Endothelial cell (in vitro differentiated cells): ENCODE measurements around the gene ENAH. TPM values are rescaled to one million over a fixed set of nuclear protein-coding genes. Genes with fewer than 3 reads are reported as not detected.

Source experiments
- DNase-seq: peaks from one replicate; pipeline ENCODE4 v3.0.0; 2021; ENCODE audit warnings: low spot score
- H3K27ac Mint-ChIP-seq: one replicate; pipeline ENCODE4 v1.8.0; 2021; ENCODE audit warnings: mixed read lengths, inconsistent platforms; ENCODE audit not compliant: unreplicated experiment
- H3K27me3 Mint-ChIP-seq: one replicate; pipeline ENCODE4 v1.8.0; 2021; ENCODE audit warnings: mild to moderate bottlenecking, moderate library complexity, mixed read lengths, inconsistent platforms; ENCODE audit not compliant: unreplicated experiment
- H3K36me3 Mint-ChIP-seq: one replicate; pipeline ENCODE4 v1.8.0; 2021; ENCODE audit warnings: mild to moderate bottlenecking, low read depth, mixed read lengths, inconsistent platforms; ENCODE audit not compliant: unreplicated experiment
- H3K4me1 Mint-ChIP-seq: one replicate; pipeline ENCODE4 v1.8.0; 2021; ENCODE audit warnings: mild to moderate bottlenecking, mixed read lengths, inconsistent platforms; ENCODE audit not compliant: unreplicated experiment
- H3K4me3 Mint-ChIP-seq: one replicate; pipeline ENCODE4 v1.8.0; 2021; ENCODE audit warnings: mild to moderate bottlenecking, mixed read lengths, inconsistent platforms; ENCODE audit not compliant: unreplicated experiment
- H3K9me3 Mint-ChIP-seq: one replicate; pipeline ENCODE4 v1.8.0; 2021; ENCODE audit warnings: mixed read lengths, inconsistent platforms; ENCODE audit not compliant: unreplicated experiment
- total RNA-seq: library from RNA; stranded (reverse); fragmentation: NEBNext Ultra II Directional; extraction: Animal tissue kit (Norgen Biotek cat#: 25700); gene quantifications from one replicate; pipeline ENCODE4 v1.2.1, GENCODE V29; 2021; ENCODE audit not compliant: unreplicated experiment
- TF ChIP-seq, protein P1 (sequence below): fragments of 200-600 bp; sonication (generic); IDR thresholded peaks from one replicate; pipeline ENCODE4 v1.5.0; 2021; ENCODE audit warnings: antibody characterized with exemption; ENCODE audit not compliant: unreplicated experiment

ENAH gene
- total RNA-seq, 1 donor from 2014 or later: 82.9 TPM

DNA sequence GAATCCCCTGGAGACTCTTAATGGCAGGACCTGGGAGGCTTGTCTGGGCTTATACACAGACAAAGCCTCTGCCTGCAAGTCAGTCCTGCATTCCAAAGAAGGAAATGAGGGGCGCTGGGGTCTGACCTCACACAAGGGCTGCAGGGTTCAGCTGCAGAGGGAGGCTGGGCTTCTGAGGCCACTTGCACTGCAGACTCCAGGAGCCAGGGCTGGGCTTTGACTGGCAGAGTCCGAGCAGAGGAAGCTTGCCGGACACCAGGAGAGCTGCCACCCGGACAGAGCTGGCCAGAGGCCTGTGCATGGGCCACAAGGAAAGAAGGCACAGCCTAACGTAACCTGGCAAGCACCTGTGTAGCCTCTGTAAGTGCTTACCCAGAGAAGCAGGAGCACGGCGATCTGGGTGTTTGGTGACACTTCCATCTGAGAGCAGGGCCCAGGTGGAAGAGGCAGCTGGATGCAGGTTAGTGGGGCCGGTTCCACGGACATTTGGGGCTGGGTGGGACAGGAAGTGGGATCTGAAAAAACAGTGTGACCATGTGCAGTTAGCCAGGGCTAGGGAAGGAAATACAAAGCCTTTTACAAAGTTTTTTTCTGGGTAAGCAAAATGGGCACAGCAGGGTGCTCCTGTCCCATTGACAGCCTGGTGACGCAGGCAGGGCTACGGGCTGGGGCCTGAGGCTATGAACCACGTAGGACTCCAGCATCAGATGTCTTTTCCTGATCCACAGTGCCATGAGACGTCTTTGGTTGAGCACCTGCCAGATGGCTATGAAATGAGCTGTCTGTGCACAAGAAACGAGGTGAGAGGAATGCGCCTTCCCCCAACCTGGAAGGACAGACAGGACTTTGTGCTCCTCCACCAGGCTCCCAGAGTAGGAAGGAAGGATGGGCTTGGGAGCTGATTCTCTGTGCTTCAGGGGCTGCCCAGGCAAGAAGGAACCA lies 187.8 kb downstream of the ENAH start:
- Mint-ChIP-seq H3K4me1 (peaks cover 27% of the 10 kb centered on the region), H3K27ac (no peak overlapping the region), H3K9me3 (no peaks in the 10 kb centered on the region), H3K4me3 (no peak overlapping the region), H3K36me3 (peaks cover 3% of the 10 kb centered on the region), H3K27me3 (peaks cover 6% of the 10 kb centered on the region)
- TF ChIP-seq, protein P1, sequence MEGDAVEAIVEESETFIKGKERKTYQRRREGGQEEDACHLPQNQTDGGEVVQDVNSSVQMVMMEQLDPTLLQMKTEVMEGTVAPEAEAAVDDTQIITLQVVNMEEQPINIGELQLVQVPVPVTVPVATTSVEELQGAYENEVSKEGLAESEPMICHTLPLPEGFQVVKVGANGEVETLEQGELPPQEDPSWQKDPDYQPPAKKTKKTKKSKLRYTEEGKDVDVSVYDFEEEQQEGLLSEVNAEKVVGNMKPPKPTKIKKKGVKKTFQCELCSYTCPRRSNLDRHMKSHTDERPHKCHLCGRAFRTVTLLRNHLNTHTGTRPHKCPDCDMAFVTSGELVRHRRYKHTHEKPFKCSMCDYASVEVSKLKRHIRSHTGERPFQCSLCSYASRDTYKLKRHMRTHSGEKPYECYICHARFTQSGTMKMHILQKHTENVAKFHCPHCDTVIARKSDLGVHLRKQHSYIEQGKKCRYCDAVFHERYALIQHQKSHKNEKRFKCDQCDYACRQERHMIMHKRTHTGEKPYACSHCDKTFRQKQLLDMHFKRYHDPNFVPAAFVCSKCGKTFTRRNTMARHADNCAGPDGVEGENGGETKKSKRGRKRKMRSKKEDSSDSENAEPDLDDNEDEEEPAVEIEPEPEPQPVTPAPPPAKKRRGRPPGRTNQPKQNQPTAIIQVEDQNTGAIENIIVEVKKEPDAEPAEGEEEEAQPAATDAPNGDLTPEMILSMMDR: no peak
- DNase-seq: no peak

DNA sequence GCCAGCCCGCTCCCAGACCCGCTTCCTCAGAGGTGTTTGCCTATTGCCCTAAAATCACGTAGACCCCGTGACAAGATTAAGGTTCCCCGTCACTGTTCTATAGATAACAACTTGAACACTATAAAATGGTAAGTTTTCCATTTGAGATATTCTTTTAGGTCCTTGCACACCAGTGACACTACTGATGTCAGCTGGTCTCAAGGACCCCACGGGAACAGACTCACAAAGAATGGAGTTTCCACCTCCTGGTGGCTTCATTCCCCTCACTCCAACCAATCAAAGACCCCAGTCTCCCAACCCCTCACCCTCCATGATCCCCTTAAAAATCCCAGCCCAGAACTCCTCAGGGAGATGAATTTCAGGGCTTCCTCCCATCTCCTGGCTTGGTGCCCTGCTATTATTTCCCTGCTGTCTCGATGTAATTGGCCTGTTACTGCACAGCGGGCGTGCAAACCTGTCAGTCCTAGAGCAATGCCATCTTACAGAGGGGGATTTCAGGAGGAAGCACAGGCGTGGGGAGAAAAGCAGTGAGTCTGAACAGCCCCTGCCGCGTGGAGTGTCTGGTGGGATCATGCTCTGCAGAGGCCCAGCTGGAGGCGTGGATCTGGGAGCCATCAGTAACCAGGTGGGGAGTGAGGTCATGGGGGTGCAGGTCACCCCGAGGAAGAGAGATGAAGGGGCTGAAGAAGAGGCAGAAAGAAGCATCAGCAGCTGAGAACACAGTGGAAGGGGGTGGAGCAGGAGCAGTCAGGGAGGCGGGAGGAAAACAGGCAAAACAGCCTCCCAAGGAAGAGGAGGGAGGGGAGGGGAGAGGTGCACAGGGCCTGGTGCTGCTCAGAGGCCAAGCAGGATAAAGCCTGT lies 190.0 kb downstream of the ENAH start:
- DNase-seq: no peak
- H3K4me1 Mint-ChIP-seq: peaks cover 24% of the 10 kb centered on the region

GRCh38 chr1:225462429-225462713 lies 190.6 kb downstream of the ENAH start:
- TF ChIP-seq, protein P1: no peak
- Mint-ChIP-seq H3K9me3 (no peaks in the 10 kb centered on the region), H3K4me1 (peaks cover 22% of the 10 kb centered on the region), H3K36me3 (no peaks in the 10 kb centered on the region), H3K27me3 (peaks cover 6% of the 10 kb centered on the region), H3K27ac (no peak overlapping the region), H3K4me3 (no peak overlapping the region)
- DNase-seq: no peak

More for the DNA sequence above, 190.0 kb downstream of the ENAH start:
- Mint-ChIP-seq H3K4me3 (no peak overlapping the region), H3K27ac (peak overlapping the region; percentile 27), H3K36me3 (no peaks in the 10 kb centered on the region), H3K27me3 (peaks cover 6% of the 10 kb centered on the region), H3K9me3 (no peaks in the 10 kb centered on the region)
- TF ChIP-seq, protein P1: no peak

GRCh38 chr1:225461533-225462428 lies 191.1 kb downstream of the ENAH start:
- H3K4me3 Mint-ChIP-seq: no peak overlapping the region
- peaks cover 19% of the 10 kb centered on the region for H3K4me1 Mint-ChIP-seq
- H3K36me3 Mint-ChIP-seq: no peaks in the 10 kb centered on the region
- H3K27me3 Mint-ChIP-seq: peaks cover 6% of the 10 kb centered on the region
- H3K27ac Mint-ChIP-seq: no peak overlapping the region
- TF ChIP-seq, protein P1: no peak
- no peak for DNase-seq
- H3K9me3 Mint-ChIP-seq: no peaks in the 10 kb centered on the region
